ENCODE results near the gene HIBCH. TPM values are rescaled to one million over a fixed set of nuclear protein-coding genes. Genes with fewer than 3 reads are reported as not detected.

The HIBCH gene
- total and polyA plus RNA-seq, 2 of the 13 experiments (the other 11 are each of a cell fraction or from before 2014, with no cell fraction given), result 18.8 to 49.5 TPM

GRCh38 chr2:190343536-190344275 lies 24.1 kb upstream of the HIBCH start, which contains the start of gene INPP1 (continued):
- TF ChIP-seq AFF4 (CRISPR knock-in tag; IDR thresholded peaks at IDR 0.05) (no peak), ZNF350 (CRISPR knock-in tag; IDR thresholded peaks at IDR 0.05; ENCODE audit: borderline replicate concordance, low read depth) (no peak; the same call in 1 of the 2 replicates), ZNF530 (CRISPR knock-in tag; IDR thresholded peaks at IDR 0.05; ENCODE audit: low read depth) (no peak), DDIT3 (CRISPR knock-in tag; IDR thresholded peaks at IDR 0.05) (no peak), ZBTB3 (CRISPR knock-in tag; IDR thresholded peaks at IDR 0.05; ENCODE audit: borderline replicate concordance, low read depth) (no peak; the same call in 1 of the 2 replicates), SP4 (CRISPR knock-in tag; IDR thresholded peaks at IDR 0.05) (peak; percentile 75), ZNF850 (CRISPR knock-in tag; conservative IDR thresholded peaks at IDR 0.05) (0 out of 2 replicates have a peak, but pooled peaks have one; percentile 63), PHB2 (IDR thresholded peaks at IDR 0.05; ENCODE audit: partially characterized antibody) (no peak), ZNF703 (CRISPR knock-in tag; IDR thresholded peaks at IDR 0.05; ENCODE audit: borderline replicate concordance) (no peak), IRF9 (CRISPR knock-in tag; IDR thresholded peaks at IDR 0.05; ENCODE audit: borderline replicate concordance) (no peak; the same call in 1 of the 2 replicates), MXD1 (CRISPR knock-in tag; IDR thresholded peaks at IDR 0.05) (peak; percentile 85; the same call in 1 of the 2 replicates), NRL (CRISPR knock-in tag; IDR thresholded peaks at IDR 0.05; ENCODE audit: borderline replicate concordance) (0 out of 2 replicates have a peak, but pooled peaks have one; percentile 55), ZNF501 (CRISPR knock-in tag; IDR thresholded peaks at IDR 0.05) (no peak), ZNF629 (CRISPR knock-in tag; conservative IDR thresholded peaks at IDR 0.05) (no peak), TIGD3 (CRISPR knock-in tag; IDR thresholded peaks at IDR 0.05; ENCODE audit: borderline replicate concordance) (no peak), MAF1 (CRISPR knock-in tag; IDR thresholded peaks at IDR 0.05; ENCODE audit: borderline replicate concordance) (no peak), EED (CRISPR knock-in tag; IDR thresholded peaks at IDR 0.05) (peak; percentile 93), ZFX (CRISPR knock-in tag; IDR thresholded peaks at IDR 0.05; ENCODE audit: low read depth) (peak; percentile 91), TOPORS (CRISPR knock-in tag; IDR thresholded peaks at IDR 0.05) (peak; percentile 94)
